SK-N-MC (cell line): ENCODE data around the gene ACAD11.

Experiments used
- DNase-seq: peaks from one replicate; pipeline ENCODE4 v3.0.0-alpha.2; 2011; ENCODE audit warnings: low read depth, low spot score
- H3K27ac ChIP-seq: fragments of 200-600 bp; sonication (generic); 2 replicates; pipeline ENCODE4 v1.5.1; 2016; ENCODE audit warnings: mixed run types
- H3K36me3 ChIP-seq: fragments of 200-600 bp; sonication (generic); 2 replicates; pipeline ENCODE4 v1.6.1; 2017; ENCODE audit warnings: antibody characterized with exemption, low read length, mixed read lengths; ENCODE audit not compliant: insufficient read depth
- H3K4me3 ChIP-seq: fragments of 200-600 bp; sonication (generic); 2 replicates; pipeline ENCODE4 v1.5.1; 2016
- H3K9ac ChIP-seq: fragments of 200-600 bp; sonication (generic); 2 replicates; pipeline ENCODE4 v1.8.0; 2017; ENCODE audit warnings: mixed run types, mixed read lengths; ENCODE audit not compliant: insufficient read length
- H3K9me3 ChIP-seq: fragments of 200-600 bp; sonication (generic); 2 replicates; pipeline ENCODE4 v1.6.1; 2017; ENCODE audit warnings: low read depth, mild to moderate bottlenecking, antibody characterized with exemption, low read length, moderate library complexity, mixed read lengths
- EZH2 ChIP-seq: fragments of 200-600 bp; sonication (generic); IDR thresholded peaks from one replicate; pipeline ENCODE4 v1.6.1; 2017; ENCODE audit warnings: antibody characterized with exemption
- FOXP2 ChIP-seq: optimal IDR thresholded peaks from 2 replicates; pipeline ENCODE3; 2011; ENCODE audit warnings: mild to moderate bottlenecking, moderate library complexity; ENCODE audit not compliant: insufficient read depth; ENCODE audit errors: extremely low read length, control extremely low read depth
- POLR2AphosphoS5 ChIP-seq: IDR thresholded peaks from 2 replicates; pipeline ENCODE4 v1.6.1; 2012; ENCODE audit warnings: mild to moderate bottlenecking, low read depth, low read length, borderline replicate concordance

Gene ACAD11

DNA sequence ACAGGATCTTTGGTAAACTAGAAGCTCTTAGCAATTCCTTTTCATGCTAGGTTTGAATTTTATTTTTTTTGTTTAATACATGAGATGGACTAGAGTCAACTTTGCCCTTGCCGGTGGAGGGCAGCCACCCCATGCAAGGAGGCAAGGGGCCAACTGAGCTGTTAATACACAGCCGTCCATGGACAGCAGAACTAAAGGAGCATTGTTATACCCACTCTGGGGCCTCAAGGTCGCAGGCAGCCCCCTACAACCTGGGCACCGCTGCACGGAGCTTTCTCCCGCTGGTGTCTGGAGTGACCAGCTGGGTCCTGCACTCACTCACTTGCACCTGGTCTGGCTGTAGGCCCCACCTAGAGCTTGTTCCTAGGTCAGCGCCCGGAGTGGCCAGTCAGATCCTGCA lies 110.4 kb downstream of the ACAD11 start:
- no peak overlapping the region for H3K4me3 ChIP-seq
- TF ChIP-seq FOXP2 (no peak), POLR2AphosphoS5 (no peak)
- no peaks in the 10 kb centered on the region for H3K9me3 ChIP-seq
- no peak for DNase-seq
- H3K36me3 ChIP-seq = no peaks in the 10 kb centered on the region
- no peak overlapping the region for H3K9ac ChIP-seq
- H3K27ac ChIP-seq = no peak overlapping the region

DNA sequence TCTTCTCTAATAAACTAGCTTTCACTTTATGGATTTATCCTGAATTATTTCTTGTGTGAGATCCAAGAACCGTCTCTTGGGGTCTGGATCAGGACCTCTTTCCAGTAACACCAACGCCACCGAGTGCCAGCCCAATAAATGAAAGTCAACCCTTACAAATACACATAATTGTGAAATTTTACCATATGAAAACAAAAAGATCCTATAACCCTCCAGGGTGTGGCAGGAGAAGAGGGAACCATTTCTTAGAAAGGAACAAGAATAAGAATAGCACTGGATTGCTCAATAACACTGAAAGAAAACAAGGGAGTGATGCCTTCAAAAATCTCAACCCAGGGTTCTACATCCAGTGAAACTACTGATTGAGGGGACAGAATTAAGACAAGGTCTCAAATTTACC lies 114.1 kb downstream of the ACAD11 start:
- Histone ChIP-seq H3K9me3 (no peaks in the 10 kb centered on the region), H3K36me3 (peaks cover 1% of the 10 kb centered on the region), H3K9ac (no peak overlapping the region), H3K4me3 (no peak overlapping the region), H3K27ac (no peak overlapping the region)
- DNase-seq = no peak
- no peak for TF ChIP-seq POLR2AphosphoS5
- TF ChIP-seq FOXP2 = no peak
- TF ChIP-seq EZH2 = no peak

DNA sequence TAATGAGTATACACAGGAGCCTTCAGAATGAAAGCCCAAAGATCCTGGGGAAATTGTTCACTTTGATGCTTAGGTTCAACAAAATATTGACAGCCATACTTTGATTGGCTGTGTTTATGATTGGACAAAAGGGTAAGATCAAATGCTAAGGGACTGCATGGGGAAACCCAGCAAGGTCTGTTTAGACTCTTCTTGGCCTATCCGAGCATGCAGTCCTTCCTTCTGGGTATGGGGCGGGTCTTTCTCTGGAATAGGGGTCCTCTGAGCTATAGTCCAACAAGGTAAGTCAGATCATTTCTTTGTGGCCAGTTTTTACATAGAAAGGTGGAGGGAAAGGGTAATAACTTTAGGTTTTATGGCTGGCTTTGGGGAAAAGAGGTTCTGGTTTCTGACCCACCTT lies 115.5 kb downstream of the ACAD11 start:
- Histone ChIP-seq H3K9me3 (no peaks in the 10 kb centered on the region), H3K27ac (no peak overlapping the region), H3K9ac (no peak overlapping the region), H3K4me3 (no peak overlapping the region), H3K36me3 (peaks cover 14% of the 10 kb centered on the region)
- TF ChIP-seq POLR2AphosphoS5 = no peak
- TF ChIP-seq FOXP2 = no peak
- no peak for TF ChIP-seq EZH2
- DNase-seq = no peak

DNA sequence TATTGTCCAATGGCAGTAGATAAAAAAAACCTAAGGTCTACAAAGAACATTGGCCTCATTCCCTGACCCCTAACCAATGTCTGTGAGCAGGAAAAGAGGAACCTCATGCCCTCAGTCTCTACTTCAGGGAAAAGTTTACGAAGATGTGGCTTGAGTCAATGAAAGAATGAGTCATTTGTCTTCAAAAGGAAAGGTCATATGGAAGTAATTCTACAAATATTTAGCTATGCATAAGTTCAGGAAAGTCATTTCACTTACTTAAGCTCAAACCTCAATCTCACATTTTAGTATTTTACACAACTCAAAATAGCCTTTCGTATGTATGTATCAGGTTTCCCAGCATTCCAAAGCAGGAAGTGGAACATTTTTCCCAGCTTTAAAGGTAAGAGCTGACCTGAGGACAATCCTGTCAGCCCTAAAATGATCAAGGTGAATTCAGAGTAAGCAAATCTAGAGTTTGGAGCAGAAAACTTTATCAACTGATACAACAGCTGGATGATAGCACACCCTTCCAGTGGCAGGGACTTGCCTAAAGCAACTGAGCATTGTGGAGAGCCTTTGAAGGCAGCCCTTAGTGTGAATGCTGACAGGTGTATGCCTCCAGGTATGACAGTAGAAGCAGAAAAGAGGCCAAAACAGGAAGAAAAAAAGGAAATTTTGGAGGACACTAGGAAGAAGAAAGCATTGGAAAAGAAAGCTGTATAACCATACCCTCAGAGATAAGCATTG lies 116.4 kb downstream of the ACAD11 start:
- no peak overlapping the region for H3K9ac ChIP-seq
- peaks cover 24% of the 10 kb centered on the region for H3K36me3 ChIP-seq
- DNase-seq = no peak
- H3K9me3 ChIP-seq = no peaks in the 10 kb centered on the region
- TF ChIP-seq FOXP2 = no peak
- TF ChIP-seq EZH2 = no peak
- no peak for TF ChIP-seq POLR2AphosphoS5
- no peak overlapping the region for H3K27ac ChIP-seq
- H3K4me3 ChIP-seq = no peak overlapping the region

DNA sequence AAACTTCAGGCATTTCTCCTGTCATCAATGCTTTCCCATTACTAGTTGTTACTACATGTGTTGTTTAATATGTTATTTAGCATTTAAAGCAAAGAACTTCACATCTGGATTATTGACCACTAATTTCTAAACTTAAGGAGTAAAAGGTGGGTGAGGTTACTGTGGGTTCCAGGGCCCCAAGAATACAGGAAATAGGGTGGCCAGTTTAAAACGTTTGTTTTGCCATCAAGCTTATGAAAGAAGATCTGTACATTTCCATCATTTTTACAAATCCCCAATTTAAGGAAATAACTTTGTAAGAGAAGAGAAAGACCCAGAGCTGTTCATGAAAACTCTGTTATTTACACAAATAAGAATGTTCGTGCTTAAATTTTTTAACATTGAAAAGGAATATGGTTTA lies 117.0 kb downstream of the ACAD11 start:
- Histone ChIP-seq H3K9me3 (no peaks in the 10 kb centered on the region), H3K9ac (no peak overlapping the region), H3K36me3 (peaks cover 29% of the 10 kb centered on the region), H3K27ac (no peak overlapping the region), H3K4me3 (no peak overlapping the region)
- no peak for DNase-seq
- TF ChIP-seq FOXP2 (no peak), POLR2AphosphoS5 (no peak), EZH2 (no peak)

DNA sequence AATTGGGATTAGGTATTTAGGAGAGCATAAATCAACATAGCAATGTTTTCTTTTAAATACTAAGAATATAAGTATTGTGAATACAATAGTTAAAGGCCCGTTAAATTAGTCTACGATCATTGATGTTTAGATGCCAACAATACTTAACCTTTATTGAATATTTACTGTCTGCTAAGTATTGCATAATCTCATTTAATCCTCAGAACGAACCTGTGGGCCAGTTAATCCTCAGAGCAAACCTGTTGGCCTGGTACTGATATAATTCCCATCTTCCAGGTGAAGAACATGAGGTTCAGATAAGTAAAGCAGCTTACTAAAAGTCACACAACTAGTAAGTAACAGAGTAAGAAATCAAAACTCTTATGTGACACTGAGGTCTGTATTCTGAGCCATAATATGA lies 119.9 kb downstream of the ACAD11 start:
- H3K9ac ChIP-seq = no peak overlapping the region
- H3K27ac ChIP-seq = no peak overlapping the region
- no peak for TF ChIP-seq EZH2
- no peak for TF ChIP-seq POLR2AphosphoS5
- TF ChIP-seq FOXP2 = no peak
- peaks cover 49% of the 10 kb centered on the region for H3K36me3 ChIP-seq
- no peaks in the 10 kb centered on the region for H3K9me3 ChIP-seq
- no peak for DNase-seq
- no peak overlapping the region for H3K4me3 ChIP-seq

GRCh38 chr3:132538072-132538471 lies 121.5 kb downstream of the ACAD11 start:
- TF ChIP-seq POLR2AphosphoS5 = no peak
- no peak for TF ChIP-seq FOXP2
- TF ChIP-seq EZH2 = no peak
- H3K9ac ChIP-seq = no peak overlapping the region
- no peaks in the 10 kb centered on the region for H3K9me3 ChIP-seq
- no peak overlapping the region for H3K4me3 ChIP-seq
- DNase-seq = no peak
- H3K36me3 ChIP-seq = peaks cover 59% of the 10 kb centered on the region
- no peak overlapping the region for H3K27ac ChIP-seq

DNA sequence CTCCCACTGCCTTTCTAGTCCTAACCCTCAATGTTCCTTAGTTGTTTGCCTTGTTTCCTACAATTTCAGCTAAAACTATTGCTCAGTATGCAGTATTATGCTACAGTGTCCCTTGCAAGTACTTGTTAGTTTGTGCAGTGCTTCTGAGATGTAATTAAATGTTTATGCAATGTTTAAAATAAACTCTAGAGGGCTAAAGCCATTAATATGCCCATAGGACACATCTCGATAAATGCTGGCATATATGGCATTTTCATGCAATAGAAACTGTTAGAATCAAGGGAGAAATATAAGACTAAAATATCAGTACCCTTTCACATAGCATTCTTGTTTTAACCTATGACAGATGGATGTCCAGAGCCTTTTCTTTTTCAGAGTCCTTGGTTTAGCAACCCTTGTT lies 122.3 kb downstream of the ACAD11 start:
- Histone ChIP-seq H3K27ac (no peak overlapping the region), H3K9me3 (no peaks in the 10 kb centered on the region), H3K4me3 (no peak overlapping the region), H3K36me3 (peaks cover 60% of the 10 kb centered on the region), H3K9ac (no peak overlapping the region)
- no peak for DNase-seq
- no peak for TF ChIP-seq EZH2
- TF ChIP-seq FOXP2 = no peak
- no peak for TF ChIP-seq POLR2AphosphoS5

DNA sequence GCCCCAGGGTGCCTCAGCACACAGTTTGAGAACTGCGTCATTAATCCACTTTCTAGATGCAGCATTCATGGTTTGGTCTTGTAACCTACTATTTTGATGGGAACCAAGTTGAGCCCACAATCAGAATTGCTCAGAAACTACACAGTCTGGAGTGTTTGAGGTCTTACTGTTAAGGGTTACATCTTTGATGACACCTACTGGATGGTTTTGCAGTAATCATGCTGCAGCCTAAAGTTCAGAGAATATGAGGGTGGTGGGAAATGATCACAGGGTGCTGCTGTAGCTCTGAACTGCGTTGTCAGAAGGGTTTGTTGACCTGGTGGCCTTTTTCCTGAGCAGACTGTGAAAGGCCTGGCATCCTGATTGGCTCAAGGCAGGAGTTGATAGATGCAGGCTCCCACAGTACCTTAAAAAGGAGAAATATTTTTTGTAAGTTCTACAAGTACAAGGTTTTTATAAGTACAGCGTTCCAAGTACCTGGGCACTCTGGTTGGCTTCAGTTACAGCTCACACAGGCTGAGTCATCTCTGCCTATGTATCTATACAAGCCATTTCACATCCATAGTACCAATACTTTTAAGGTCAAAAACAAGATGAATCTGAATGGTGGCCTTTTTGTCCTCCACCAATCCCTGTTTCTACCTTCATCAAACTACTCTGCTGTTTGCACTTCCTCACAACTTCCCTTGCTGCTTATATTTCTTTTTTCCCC lies 123.0 kb downstream of the ACAD11 start:
- H3K9ac ChIP-seq = no peak overlapping the region
- no peak for DNase-seq
- no peak overlapping the region for H3K4me3 ChIP-seq
- no peaks in the 10 kb centered on the region for H3K9me3 ChIP-seq
- H3K36me3 ChIP-seq = peaks cover 67% of the 10 kb centered on the region
- H3K27ac ChIP-seq = no peak overlapping the region
- no peak for TF ChIP-seq EZH2
